H1 (cell line): ENCODE results near the gene SMAD7. TPM values are rescaled to one million over a fixed set of nuclear protein-coding genes. Genes with fewer than 3 reads are reported as not detected.

Experiments used
- BRCA1 ChIP-seq: IDR thresholded peaks from 2 replicates; pipeline ENCODE4 v1.6.1; 2012; ENCODE audit warnings: low read depth, low read length, improper control_type of control experiment
- JUND ChIP-seq: IDR thresholded peaks from 2 replicates; pipeline ENCODE4 v1.6.1; 2011; ENCODE audit warnings: mild to moderate bottlenecking, improper control_type of control experiment, low read length
- RAD21 ChIP-seq, 2 experiments: IDR thresholded peaks in 1 of 2; conservative IDR thresholded peaks in 1 of 2; 2 replicates each; pipeline ENCODE4 v1.6.1; 2011; ENCODE audit warnings: low read depth in 2 of 2, low read length in 2 of 2, improper control_type of control experiment in 1 of 2, inconsistent platforms in 1 of 2, mild to moderate bottlenecking in 1 of 2, moderate library complexity in 1 of 2
- SRF ChIP-seq: IDR thresholded peaks from 2 replicates; pipeline ENCODE4 v1.6.1; 2011; ENCODE audit warnings: mild to moderate bottlenecking, low read depth, low read length, moderate library complexity
- polyA plus RNA-seq, 7 experiments: library from polyadenylated mRNA; depleted of rRNA in 3 of 7; stranded (reverse) in 5 of 7; unstranded in 2 of 7; fragments of >200 nt in 5 of 7; fragments of 200-250 nt in 2 of 7; gene quantifications; 1 replicate in 5 of 7; 2 replicates in 1 of 7; 4 replicates in 1 of 7; pipeline versions ENCODE4 v1.2.1 to v1.2.3, GENCODE V29; 2011 to 2013; ENCODE audit warnings: missing spikeins in 2 of 7, mixed read lengths in 2 of 7
- total RNA-seq: library from RNA; stranded (reverse); fragmentation: NEBNext Ultra II Directional; extraction: Animal tissue kit (Norgen Biotek cat#: 25700); gene quantifications from 2 replicates; pipeline ENCODE4 v1.2.1, GENCODE V29; 2021
- TF ChIP-seq, protein P1 (sequence below), 3 experiments: IDR thresholded peaks; 1 replicate in 2 of 3; 2 replicates in 1 of 3; pipeline versions ENCODE4 v1.5.1 to v1.6.1; 2011; ENCODE audit warnings: low read length in 3 of 3, mild to moderate bottlenecking in 3 of 3, inconsistent platforms in 2 of 3, low read depth in 1 of 3, moderate library complexity in 1 of 3; ENCODE audit not compliant: insufficient read depth in 1 of 3; ENCODE audit errors: control extremely low read depth in 1 of 3
- TF ChIP-seq, protein P2 (sequence below): IDR thresholded peaks from 2 replicates; pipeline ENCODE4 v1.6.1; 2012; ENCODE audit warnings: inconsistent platforms

The SMAD7 gene
- total and polyA plus RNA-seq, 2 of the 8 experiments (the other 6 are each of a cell fraction or from before 2014, with no cell fraction given) = 6.5 to 15.5 TPM

DNA sequence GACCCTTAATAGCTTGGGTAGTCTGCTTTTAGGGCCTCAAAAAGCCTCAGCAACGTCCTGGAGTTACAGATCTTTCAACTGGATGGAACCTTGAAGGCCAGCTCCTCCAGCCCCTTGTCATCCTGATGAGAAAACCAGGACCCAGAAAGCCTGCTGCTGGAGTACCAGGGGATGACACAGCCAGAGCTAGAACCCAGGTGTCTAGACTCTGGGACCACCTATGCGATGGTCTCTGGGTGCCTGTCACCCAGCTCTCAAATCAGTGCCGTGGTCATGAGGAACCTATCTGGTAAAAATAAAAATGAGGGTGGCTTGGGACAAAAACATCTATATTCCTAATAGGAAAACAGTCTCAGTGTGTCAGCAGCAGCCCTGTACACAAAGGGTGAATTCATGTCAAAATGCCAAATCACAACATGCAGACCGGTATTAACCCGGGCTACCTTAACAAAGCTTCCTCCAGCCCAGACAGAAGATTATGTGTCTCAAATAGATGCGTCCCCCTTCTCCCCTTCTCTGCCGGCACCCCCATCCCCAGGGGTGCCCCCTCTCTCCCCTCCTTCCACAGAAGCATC lies 28.5 kb downstream of the SMAD7 start (continued):
- TF ChIP-seq, protein P1, sequence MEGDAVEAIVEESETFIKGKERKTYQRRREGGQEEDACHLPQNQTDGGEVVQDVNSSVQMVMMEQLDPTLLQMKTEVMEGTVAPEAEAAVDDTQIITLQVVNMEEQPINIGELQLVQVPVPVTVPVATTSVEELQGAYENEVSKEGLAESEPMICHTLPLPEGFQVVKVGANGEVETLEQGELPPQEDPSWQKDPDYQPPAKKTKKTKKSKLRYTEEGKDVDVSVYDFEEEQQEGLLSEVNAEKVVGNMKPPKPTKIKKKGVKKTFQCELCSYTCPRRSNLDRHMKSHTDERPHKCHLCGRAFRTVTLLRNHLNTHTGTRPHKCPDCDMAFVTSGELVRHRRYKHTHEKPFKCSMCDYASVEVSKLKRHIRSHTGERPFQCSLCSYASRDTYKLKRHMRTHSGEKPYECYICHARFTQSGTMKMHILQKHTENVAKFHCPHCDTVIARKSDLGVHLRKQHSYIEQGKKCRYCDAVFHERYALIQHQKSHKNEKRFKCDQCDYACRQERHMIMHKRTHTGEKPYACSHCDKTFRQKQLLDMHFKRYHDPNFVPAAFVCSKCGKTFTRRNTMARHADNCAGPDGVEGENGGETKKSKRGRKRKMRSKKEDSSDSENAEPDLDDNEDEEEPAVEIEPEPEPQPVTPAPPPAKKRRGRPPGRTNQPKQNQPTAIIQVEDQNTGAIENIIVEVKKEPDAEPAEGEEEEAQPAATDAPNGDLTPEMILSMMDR (IDR thresholded peaks at IDR 0.05; ENCODE audit: control extremely low read depth in 1 of 3, insufficient read depth in 1 of 3, low read depth in 1 of 3, low read length in 3 of 3) = no peak
- TF ChIP-seq SRF = no peak
- TF ChIP-seq RAD21 (IDR thresholded peaks at IDR 0.05 in 1 of 2, conservative IDR thresholded peaks at IDR 0.05 in 1 of 2; ENCODE audit: low read depth in 2 of 2, low read length in 2 of 2) = no peak
- no peak for TF ChIP-seq JUND
- TF ChIP-seq, protein P2, sequence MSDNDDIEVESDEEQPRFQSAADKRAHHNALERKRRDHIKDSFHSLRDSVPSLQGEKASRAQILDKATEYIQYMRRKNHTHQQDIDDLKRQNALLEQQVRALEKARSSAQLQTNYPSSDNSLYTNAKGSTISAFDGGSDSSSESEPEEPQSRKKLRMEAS = no peak
- TF ChIP-seq BRCA1 = no peak
